Neural cell (in vitro differentiated cells): ENCODE measurements around the gene CLSTN1. TPM values are rescaled to one million over a fixed set of nuclear protein-coding genes. Genes with fewer than 3 reads are reported as not detected.

Source experiments
- H2AFZ ChIP-seq: fragments of 200-600, 300-800 bp; sonication (generic), shearing (Covaris generic); 2 replicates; pipeline ENCODE4 v1.6.0; 2014; ENCODE audit warnings: low read depth, mild to moderate bottlenecking, antibody characterized with exemption, low read length, moderate library complexity
- H3F3A ChIP-seq: fragments of 200-600 bp; shearing (Covaris generic); 2 replicates; pipeline ENCODE4 v1.6.1; 2016; ENCODE audit warnings: mild to moderate bottlenecking, moderate library complexity, mixed read lengths, antibody characterized with exemption, low read length; ENCODE audit not compliant: insufficient read depth, poor library complexity, severe bottlenecking
- H3K27ac ChIP-seq: fragments of 200-600, 300-800 bp; sonication (generic), shearing (Covaris generic); 2 replicates; pipeline ENCODE4 v1.5.1; 2014; ENCODE audit warnings: mild to moderate bottlenecking, low read length, moderate library complexity
- H3K27me3 ChIP-seq: fragments of 300-800, 200-600 bp; sonication (generic), shearing (Covaris generic); 2 replicates; pipeline ENCODE4 v1.6.0; 2014; ENCODE audit warnings: mild to moderate bottlenecking, low read depth, low read length, moderate library complexity; ENCODE audit not compliant: insufficient read depth
- H3K36me3 ChIP-seq: fragments of 300-800, 200-600 bp; sonication (generic), shearing (Covaris generic); 2 replicates; pipeline ENCODE4 v1.5.1; 2014; ENCODE audit warnings: mild to moderate bottlenecking, antibody characterized with exemption, low read length, moderate library complexity; ENCODE audit not compliant: insufficient read depth
- H3K4me2 ChIP-seq: fragments of 300-800, 200-600 bp; sonication (generic), shearing (Covaris generic); 2 replicates; pipeline ENCODE4 v1.6.0; 2014; ENCODE audit warnings: mild to moderate bottlenecking, low read length
- H3K4me3 ChIP-seq: fragments of 300-800, 200-600 bp; sonication (generic), shearing (Covaris generic); 2 replicates; pipeline ENCODE4 v1.5.1; 2014; ENCODE audit warnings: mild to moderate bottlenecking, low read length, moderate library complexity
- H3K79me2 ChIP-seq: fragments of 200-600 bp; shearing (Covaris generic); replicated peaks from 2 replicates; pipeline ENCODE4 v1.6.0; 2014; ENCODE audit warnings: mild to moderate bottlenecking, low read length, moderate library complexity; ENCODE audit not compliant: insufficient read depth
- H3K9ac ChIP-seq: fragments of 300-800, 200-600 bp; sonication (generic), shearing (Covaris generic); 2 replicates; pipeline ENCODE4 v1.6.1; 2016; ENCODE audit warnings: mild to moderate bottlenecking, low read length, mixed read lengths
- H3K9me2 ChIP-seq: fragments of 200-600 bp; shearing (Covaris generic); 2 replicates; pipeline ENCODE4 v1.6.1; 2016; ENCODE audit warnings: mild to moderate bottlenecking, low read length, mixed read lengths; ENCODE audit not compliant: insufficient read depth
- H3K9me3 ChIP-seq: fragments of 200-600, 300-800 bp; sonication (generic), shearing (Covaris generic); 2 replicates; pipeline ENCODE4 v1.6.1; 2016; ENCODE audit warnings: mild to moderate bottlenecking, mixed run types, low read length, moderate library complexity, mixed read lengths
- H4K20me1 ChIP-seq: fragments of 200-600 bp; shearing (Covaris generic); 2 replicates; pipeline ENCODE4 v1.6.1; 2016; ENCODE audit warnings: mild to moderate bottlenecking, mixed run types; ENCODE audit not compliant: insufficient read depth
- EP300 ChIP-seq: fragments of 450-650 bp; conservative IDR thresholded peaks from 2 replicates; pipeline ENCODE4 v1.6.1; 2014; ENCODE audit warnings: antibody characterized with exemption, mild to moderate bottlenecking, moderate library complexity; ENCODE audit not compliant: poor library complexity, severe bottlenecking
- EZH2 ChIP-seq: fragments of 200-600, 300-800 bp; shearing (Covaris generic), sonication (generic); IDR thresholded peaks from 2 replicates; pipeline ENCODE4 v1.6.1; 2014; ENCODE audit warnings: antibody characterized with exemption, low read length, borderline replicate concordance, mild to moderate bottlenecking; ENCODE audit not compliant: insufficient read depth, poor library complexity, severe bottlenecking
- MXI1 ChIP-seq: fragments of 450-650 bp; conservative IDR thresholded peaks from 2 replicates; pipeline ENCODE4 v1.6.1; 2014; ENCODE audit warnings: antibody characterized with exemption, mild to moderate bottlenecking; ENCODE audit not compliant: poor library complexity, severe bottlenecking
- POLR2AphosphoS5 ChIP-seq: IDR thresholded peaks from 2 replicates; pipeline ENCODE4 v1.6.1; 2012
- RAD21 ChIP-seq: fragments of 450-650 bp; conservative IDR thresholded peaks from 2 replicates; pipeline ENCODE4 v1.6.1; 2014; ENCODE audit warnings: antibody characterized with exemption, mild to moderate bottlenecking, moderate library complexity
- SMC3 ChIP-seq: fragments of 450-650 bp; conservative IDR thresholded peaks from 2 replicates; pipeline ENCODE4 v1.6.1; 2014; ENCODE audit warnings: antibody characterized with exemption, mild to moderate bottlenecking, moderate library complexity; ENCODE audit not compliant: poor library complexity
- TAF1 ChIP-seq: IDR thresholded peaks from 2 replicates; pipeline ENCODE4 v1.6.1; 2012; ENCODE audit warnings: low read depth
- polyA plus RNA-seq: library from polyadenylated mRNA; depleted of rRNA; stranded (reverse); fragments of >200 nt; gene quantifications from 2 replicates; pipeline ENCODE4 v1.2.3, GENCODE V29; 2014
- TF ChIP-seq, protein P1 (sequence below): fragments of 450-650 bp; IDR thresholded peaks from 2 replicates; pipeline ENCODE4 v1.5.1; 2014; ENCODE audit warnings: antibody characterized with exemption, mild to moderate bottlenecking, moderate library complexity; ENCODE audit not compliant: poor library complexity, severe bottlenecking
- TF ChIP-seq, protein P2 (sequence below): IDR thresholded peaks from 2 replicates; pipeline ENCODE4 v1.6.1; 2012; ENCODE audit warnings: borderline replicate concordance

The CLSTN1 gene
- polyA plus RNA-seq, 1 donor from 2014 or later = 77.2 TPM

DNA sequence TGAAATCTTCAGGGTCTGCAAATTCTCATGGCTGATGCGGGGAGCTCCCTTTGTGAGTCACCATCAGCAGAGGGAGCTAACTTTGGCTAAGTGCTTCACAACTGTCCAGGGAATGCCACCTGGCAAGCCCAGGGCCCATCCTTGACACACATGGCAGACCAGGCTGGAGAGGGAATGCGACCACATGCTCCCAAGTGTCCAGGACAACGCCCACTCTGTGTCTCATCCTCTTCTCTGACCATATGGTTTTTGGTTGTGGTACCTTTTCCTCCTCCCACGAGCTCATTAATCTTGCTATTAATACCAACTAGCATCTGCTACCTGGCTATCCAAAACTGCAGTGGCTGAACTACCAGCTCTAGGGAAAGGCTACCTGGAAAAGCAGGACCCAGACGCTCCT is 37.1 kb upstream of the CLSTN1 start:
- H3K27ac ChIP-seq = no peak overlapping the region
- H3F3A ChIP-seq = no peaks in the 10 kb centered on the region
- no peaks in the 10 kb centered on the region for H4K20me1 ChIP-seq
- H3K36me3 ChIP-seq = no peaks in the 10 kb centered on the region
- H3K9ac ChIP-seq = no peak overlapping the region
- no peaks in the 10 kb centered on the region for H3K9me3 ChIP-seq
- no peak overlapping the region for H3K4me2 ChIP-seq
- no peaks in the 10 kb centered on the region for H3K27me3 ChIP-seq
- TF ChIP-seq EZH2 (no peak), RAD21 (no peak), TAF1 (no peak), SMC3 (no peak), POLR2AphosphoS5 (no peak), MXI1 (no peak), EP300 (no peak)
- TF ChIP-seq, protein P1, sequence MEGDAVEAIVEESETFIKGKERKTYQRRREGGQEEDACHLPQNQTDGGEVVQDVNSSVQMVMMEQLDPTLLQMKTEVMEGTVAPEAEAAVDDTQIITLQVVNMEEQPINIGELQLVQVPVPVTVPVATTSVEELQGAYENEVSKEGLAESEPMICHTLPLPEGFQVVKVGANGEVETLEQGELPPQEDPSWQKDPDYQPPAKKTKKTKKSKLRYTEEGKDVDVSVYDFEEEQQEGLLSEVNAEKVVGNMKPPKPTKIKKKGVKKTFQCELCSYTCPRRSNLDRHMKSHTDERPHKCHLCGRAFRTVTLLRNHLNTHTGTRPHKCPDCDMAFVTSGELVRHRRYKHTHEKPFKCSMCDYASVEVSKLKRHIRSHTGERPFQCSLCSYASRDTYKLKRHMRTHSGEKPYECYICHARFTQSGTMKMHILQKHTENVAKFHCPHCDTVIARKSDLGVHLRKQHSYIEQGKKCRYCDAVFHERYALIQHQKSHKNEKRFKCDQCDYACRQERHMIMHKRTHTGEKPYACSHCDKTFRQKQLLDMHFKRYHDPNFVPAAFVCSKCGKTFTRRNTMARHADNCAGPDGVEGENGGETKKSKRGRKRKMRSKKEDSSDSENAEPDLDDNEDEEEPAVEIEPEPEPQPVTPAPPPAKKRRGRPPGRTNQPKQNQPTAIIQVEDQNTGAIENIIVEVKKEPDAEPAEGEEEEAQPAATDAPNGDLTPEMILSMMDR = no peak
- TF ChIP-seq, protein P2, sequence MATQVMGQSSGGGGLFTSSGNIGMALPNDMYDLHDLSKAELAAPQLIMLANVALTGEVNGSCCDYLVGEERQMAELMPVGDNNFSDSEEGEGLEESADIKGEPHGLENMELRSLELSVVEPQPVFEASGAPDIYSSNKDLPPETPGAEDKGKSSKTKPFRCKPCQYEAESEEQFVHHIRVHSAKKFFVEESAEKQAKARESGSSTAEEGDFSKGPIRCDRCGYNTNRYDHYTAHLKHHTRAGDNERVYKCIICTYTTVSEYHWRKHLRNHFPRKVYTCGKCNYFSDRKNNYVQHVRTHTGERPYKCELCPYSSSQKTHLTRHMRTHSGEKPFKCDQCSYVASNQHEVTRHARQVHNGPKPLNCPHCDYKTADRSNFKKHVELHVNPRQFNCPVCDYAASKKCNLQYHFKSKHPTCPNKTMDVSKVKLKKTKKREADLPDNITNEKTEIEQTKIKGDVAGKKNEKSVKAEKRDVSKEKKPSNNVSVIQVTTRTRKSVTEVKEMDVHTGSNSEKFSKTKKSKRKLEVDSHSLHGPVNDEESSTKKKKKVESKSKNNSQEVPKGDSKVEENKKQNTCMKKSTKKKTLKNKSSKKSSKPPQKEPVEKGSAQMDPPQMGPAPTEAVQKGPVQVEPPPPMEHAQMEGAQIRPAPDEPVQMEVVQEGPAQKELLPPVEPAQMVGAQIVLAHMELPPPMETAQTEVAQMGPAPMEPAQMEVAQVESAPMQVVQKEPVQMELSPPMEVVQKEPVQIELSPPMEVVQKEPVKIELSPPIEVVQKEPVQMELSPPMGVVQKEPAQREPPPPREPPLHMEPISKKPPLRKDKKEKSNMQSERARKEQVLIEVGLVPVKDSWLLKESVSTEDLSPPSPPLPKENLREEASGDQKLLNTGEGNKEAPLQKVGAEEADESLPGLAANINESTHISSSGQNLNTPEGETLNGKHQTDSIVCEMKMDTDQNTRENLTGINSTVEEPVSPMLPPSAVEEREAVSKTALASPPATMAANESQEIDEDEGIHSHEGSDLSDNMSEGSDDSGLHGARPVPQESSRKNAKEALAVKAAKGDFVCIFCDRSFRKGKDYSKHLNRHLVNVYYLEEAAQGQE = no peak
- no peaks in the 10 kb centered on the region for H3K9me2 ChIP-seq
- no peaks in the 10 kb centered on the region for H3K79me2 ChIP-seq
- no peak overlapping the region for H2AFZ ChIP-seq
- no peak overlapping the region for H3K4me3 ChIP-seq

DNA sequence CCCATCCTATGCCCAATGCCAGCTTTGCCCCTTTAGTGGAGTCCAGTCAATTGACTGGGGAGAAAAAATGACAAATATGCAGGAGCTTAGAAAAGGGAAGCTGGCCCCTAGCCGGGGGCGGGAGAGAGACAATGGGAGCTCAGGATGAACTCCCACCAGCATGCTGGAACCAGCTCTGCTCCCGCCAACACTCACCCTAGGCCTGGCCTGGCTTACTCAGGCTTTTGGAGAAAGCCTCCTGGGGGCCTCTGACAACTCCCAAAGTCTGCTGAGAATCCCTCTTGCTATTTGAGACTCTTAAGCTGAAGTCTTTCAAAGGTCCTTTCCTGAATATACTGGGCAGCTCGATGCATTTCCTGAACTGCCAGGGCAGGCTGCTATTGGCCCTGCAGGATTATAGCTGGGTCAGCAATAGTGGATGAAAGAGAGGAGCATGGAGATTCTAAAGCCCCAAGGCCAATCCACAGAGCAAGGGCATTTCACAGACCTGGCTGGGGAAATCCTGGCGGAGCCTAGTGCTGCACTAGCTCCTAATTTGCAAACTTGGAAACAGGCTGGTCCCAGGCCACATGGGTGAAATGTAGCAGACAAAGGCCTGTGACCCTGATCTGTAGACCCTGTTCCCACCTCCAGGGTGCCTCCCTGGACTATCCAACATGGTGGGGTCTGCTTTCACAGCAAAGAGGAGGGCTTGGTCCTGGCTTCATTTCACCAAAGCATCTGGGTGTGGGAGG is 35.7 kb upstream of the CLSTN1 start:
- Histone ChIP-seq H3K4me2 (no peak overlapping the region), H3K36me3 (no peaks in the 10 kb centered on the region), H3K9ac (no peak overlapping the region), H3K79me2 (no peaks in the 10 kb centered on the region), H3K9me2 (no peaks in the 10 kb centered on the region), H3K27me3 (no peaks in the 10 kb centered on the region), H2AFZ (no peak overlapping the region), H3K27ac (no peak overlapping the region), H3K9me3 (no peaks in the 10 kb centered on the region), H3K4me3 (no peak overlapping the region), H3F3A (no peaks in the 10 kb centered on the region), H4K20me1 (no peaks in the 10 kb centered on the region)
- TF ChIP-seq MXI1 (no peak), RAD21 (no peak), TAF1 (no peak), EP300 (no peak), SMC3 (no peak), POLR2AphosphoS5 (no peak), EZH2 (no peak)
- TF ChIP-seq, protein P2 = no peak
- TF ChIP-seq, protein P1 = no peak
